Naive thymus-derived CD8-positive, alpha-beta T cell (primary cell): ENCODE measurements around the gene TRMT61A. TPM values are rescaled to one million over a fixed set of nuclear protein-coding genes. Genes with fewer than 3 reads are reported as not detected.

ENCODE experiments used
- ATAC-seq, 2 donors: fragments of 150-1000 bp; cut with Tn5 transposase in 1 of 2; sonication (Bioruptor Pico), chemical (Tn5 transposase) in 1 of 2; 1 replicate in 1 of 2; 2 replicates in 1 of 2; pipeline ENCODE4 v1.10.0; 2021; ENCODE audit warnings: mild to moderate bottlenecking in 2 of 2, moderate library complexity in 2 of 2
- POLR2A ChIA-PET: fragments of 350-600 bp; sonication (Branson Sonifier 250); formaldehyde crosslinking; loops from one replicate; lab custom pipeline; 2021; ENCODE audit warnings: antibody characterized with exemption; lab: Charles Lee
- DNase-seq, 10 donors: peaks; one replicate each; pipeline versions ENCODE4 v3.0.0 to v3.0.0-alpha.2; 2020 to 2022
- H3K27ac Mint-ChIP-seq, 10 donors: one replicate each; pipeline ENCODE4 v1.8.0; 2020 to 2022; ENCODE audit warnings: mild to moderate bottlenecking in 10 of 10, mixed read lengths in 10 of 10, moderate library complexity in 4 of 10, inconsistent platforms in 1 of 10
- H3K27me3 Mint-ChIP-seq, 5 donors: one replicate each; pipeline ENCODE4 v1.8.0; 2021 to 2022; ENCODE audit warnings: mixed read lengths in 5 of 5
- H3K36me3 Mint-ChIP-seq, 3 donors: one replicate each; pipeline ENCODE4 v1.8.0; 2020 to 2022; ENCODE audit warnings: mixed read lengths in 3 of 3, mild to moderate bottlenecking in 2 of 3, inconsistent platforms in 1 of 3
- H3K4me1 Mint-ChIP-seq, 4 donors: one replicate each; pipeline ENCODE4 v1.8.0; 2021 to 2022; ENCODE audit warnings: mixed read lengths in 4 of 4
- H3K4me3 Mint-ChIP-seq, 10 donors: one replicate each; pipeline ENCODE4 v1.8.0; 2020 to 2022; ENCODE audit warnings: mild to moderate bottlenecking in 10 of 10, mixed read lengths in 10 of 10, moderate library complexity in 6 of 10, inconsistent platforms in 1 of 10
- H3K9me3 Mint-ChIP-seq, 9 donors: one replicate each; pipeline ENCODE4 v1.8.0; 2020 to 2022; ENCODE audit warnings: mixed read lengths in 9 of 9, mild to moderate bottlenecking in 3 of 9, inconsistent platforms in 1 of 9, moderate library complexity in 1 of 9
- polyA plus RNA-seq, 3 donors: library from polyadenylated mRNA; unstranded; fragments of 300-500 nt; fragmentation: Illumina TruSeq; gene quantifications; one replicate each; pipeline ENCODE4 v1.2.3, GENCODE V29; 2021
- total RNA-seq, 8 experiments: library from RNA in 2 of 8; stranded (reverse) in 2 of 8; gene quantifications; one replicate each; pipeline ENCODE4 v1.2.3 and lab custom pipeline; 2021 to 2026

Gene TRMT61A
- total and polyA plus RNA-seq, 5 experiments from 2014 or later, result 6.7 to 16.7 (median 11.2) TPM

DNA sequence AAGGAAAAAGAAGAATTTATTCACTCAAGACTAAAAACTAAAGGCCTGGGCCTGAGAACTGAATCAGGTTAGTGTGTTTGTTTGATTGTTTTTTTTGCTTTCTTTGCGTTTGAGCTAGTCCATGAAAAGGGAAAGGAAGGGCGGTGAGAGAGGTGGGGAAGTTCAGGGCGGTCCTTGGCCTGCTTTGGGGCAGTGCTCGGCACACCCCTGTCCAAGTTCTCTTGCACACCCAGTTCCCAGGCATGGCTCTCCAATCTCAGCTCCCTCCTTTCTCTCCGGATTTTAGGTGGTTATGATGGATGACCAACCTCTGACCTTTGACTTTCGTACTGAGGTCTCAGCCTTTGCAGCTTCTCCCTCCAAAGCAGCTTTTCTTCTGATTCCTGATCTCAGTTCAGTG lies 45.1 kb downstream of the TRMT61A start:
- no peak for ATAC-seq
- Mint-ChIP-seq H3K4me1 (peaks cover 0 to 4% (median 1%) of the 10 kb centered on the region in 4 donors), H3K27ac (no peak overlapping the region), H3K27me3 (no peaks in the 10 kb centered on the region), H3K36me3 (peaks cover 0 to 63% (median 6%) of the 10 kb centered on the region in 3 donors), H3K9me3 (no peaks in the 10 kb centered on the region), H3K4me3 (no peak overlapping the region)
- POLR2A ChIA-PET, result interaction anchor here (0.6 kb wide), 1 partner anchor 61 kb away, joined by 3 read pairs; no protein-coding TSS in a partner anchor
- no peak for DNase-seq

DNA sequence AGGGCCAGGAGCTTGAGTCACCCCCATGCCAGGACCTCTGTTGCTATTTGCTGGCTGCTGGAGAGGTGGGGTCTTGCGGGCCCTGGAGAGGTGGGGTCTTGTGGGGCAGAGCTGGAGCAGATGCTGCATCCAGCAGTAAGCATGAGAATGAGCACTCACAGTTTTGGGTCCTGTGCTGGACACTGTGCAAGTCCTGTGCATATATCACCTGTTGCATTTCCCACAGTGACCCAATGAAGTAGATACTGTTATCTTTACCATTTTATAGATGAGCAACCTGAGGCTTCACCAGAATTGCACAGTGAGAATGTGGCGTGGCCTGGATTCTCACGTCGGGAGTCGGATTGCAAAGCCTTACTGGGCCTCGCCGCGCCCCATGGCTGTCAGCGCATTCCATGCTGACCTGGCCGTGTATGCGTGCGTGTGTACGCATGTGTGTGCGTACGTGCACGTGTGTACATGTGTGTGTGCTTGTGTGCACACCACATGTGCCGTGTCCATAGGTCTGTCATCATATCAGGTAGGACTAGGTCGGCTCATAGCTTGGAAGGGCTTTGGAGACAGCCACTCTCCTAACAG lies 45.8 kb downstream of the TRMT61A start:
- Mint-ChIP-seq H3K27ac (peak overlapping the region in 3 of 10 donors; percentile 41 to 73 (median 63)), H3K36me3 (peaks cover 0 to 61% (median 6%) of the 10 kb centered on the region in 3 donors), H3K4me1 (no peaks in the 10 kb centered on the region), H3K4me3 (no peak overlapping the region), H3K27me3 (no peaks in the 10 kb centered on the region), H3K9me3 (no peaks in the 10 kb centered on the region)
- no peak for DNase-seq
- ATAC-seq, result no peak
- POLR2A ChIA-PET, result no interaction called here

DNA sequence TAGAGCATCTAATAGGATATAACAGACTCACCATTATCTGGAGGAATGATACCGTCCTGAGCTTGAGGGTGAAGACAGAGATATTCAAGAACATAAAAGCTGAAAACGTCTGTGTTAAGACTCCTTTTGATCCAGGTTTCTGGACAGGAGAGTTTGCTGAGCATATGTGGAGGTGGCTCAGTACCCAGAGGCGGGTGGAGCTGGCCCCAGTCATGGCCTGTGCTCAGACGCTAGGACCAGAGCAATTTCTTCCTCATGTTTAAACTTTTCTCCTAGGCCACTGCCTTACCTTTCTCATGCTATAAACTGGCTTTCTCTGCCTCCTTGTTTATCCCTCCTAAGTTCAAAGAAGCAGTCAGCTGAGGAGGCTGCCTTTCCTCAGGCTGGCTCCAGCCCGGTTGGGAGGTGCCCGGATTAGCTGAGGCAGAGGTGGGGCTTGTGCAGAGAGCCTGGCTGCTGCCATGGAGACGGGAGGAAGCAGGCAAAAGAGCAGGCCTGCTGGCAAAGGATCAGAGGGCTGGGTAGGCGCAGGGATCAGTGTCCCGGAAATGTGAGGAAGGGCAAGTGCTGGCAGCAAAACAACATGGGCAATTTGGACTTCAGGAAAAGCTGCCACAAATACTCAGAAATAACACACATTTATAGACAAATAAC lies 47.5 kb downstream of the TRMT61A start:
- Mint-ChIP-seq H3K4me3 (no peak overlapping the region), H3K27ac (peak overlapping the region in 2 of 10 donors; percentile 34 to 60), H3K27me3 (no peaks in the 10 kb centered on the region), H3K4me1 (no peaks in the 10 kb centered on the region), H3K36me3 (peaks cover 0 to 67% (median 6%) of the 10 kb centered on the region in 3 donors), H3K9me3 (no peaks in the 10 kb centered on the region)
- ATAC-seq (no peak), DNase-seq (no peak)
- POLR2A ChIA-PET, result interaction anchor here (0.5 to 0.6 kb wide), 2 partner anchors 10 to 46 kb away, joined by 3 read pairs; no protein-coding TSS in a partner anchor

DNA sequence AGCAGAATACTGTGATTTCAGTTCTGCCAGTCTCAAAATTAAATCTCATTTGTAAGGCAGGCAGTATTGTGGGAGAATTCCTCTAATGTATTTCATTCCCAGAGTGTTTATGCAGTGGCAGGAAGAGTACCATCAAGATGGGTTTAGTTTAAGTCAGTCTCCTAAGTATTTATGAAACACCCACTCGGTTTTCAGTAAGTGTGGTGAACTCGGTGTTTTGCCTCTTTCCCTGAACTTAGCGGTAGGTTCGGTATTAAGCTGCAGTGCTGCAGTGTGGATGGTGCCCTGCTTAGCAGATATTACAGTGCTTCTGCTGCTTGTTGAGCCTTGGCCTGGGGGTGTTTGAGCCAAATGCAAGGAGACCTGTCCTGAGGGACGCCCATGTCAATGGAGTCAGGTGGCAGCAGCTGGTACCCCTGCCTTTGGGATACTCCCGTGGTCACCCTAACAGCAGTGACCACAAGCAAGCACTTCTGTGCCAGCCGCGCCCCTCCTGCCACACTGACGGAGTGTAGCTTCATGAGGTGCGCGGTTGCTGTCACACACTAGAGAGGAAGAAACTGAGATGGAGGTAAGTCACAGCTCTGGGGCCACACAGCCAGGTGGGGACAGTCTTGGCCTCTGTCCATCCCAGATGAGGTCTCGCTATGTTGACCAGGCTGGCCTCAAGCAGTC lies 49.5 kb downstream of the TRMT61A start:
- no peak for DNase-seq
- H3K27me3 Mint-ChIP-seq, result no peaks in the 10 kb centered on the region
- peaks cover 0 to 63% (median 5%) of the 10 kb centered on the region in 3 donors for H3K36me3 Mint-ChIP-seq
- no peak for ATAC-seq
- H3K4me1 Mint-ChIP-seq, result no peaks in the 10 kb centered on the region
- POLR2A ChIA-PET, result no interaction called here
- H3K4me3 Mint-ChIP-seq, result no peak overlapping the region
- no peaks in the 10 kb centered on the region for H3K9me3 Mint-ChIP-seq
- H3K27ac Mint-ChIP-seq, result no peak overlapping the region

DNA sequence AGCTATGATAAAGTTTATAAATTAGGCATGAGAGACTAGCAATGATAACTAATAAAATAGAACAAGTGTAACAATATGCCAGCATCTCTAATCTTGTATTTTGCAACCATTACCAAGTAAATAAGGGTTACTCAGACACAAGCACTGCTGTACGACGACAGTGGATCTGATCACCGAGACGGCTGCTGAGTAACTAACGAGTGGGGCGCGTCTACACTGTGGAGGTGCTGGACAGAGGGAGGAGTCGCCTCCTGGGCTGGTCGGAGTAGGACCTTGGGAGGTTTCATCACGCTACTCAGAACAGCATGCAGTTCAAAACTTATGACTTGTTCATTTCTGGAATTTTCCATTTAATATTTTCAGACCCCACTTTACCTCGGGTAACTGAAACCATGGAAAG lies 52.2 kb downstream of the TRMT61A start:
- peaks cover 0 to 51% (median 5%) of the 10 kb centered on the region in 3 donors for H3K36me3 Mint-ChIP-seq
- no peaks in the 10 kb centered on the region for H3K27me3 Mint-ChIP-seq
- peak overlapping the region in 1 of 10 donors; percentile 43 for H3K27ac Mint-ChIP-seq
- no peak overlapping the region for H3K4me3 Mint-ChIP-seq
- POLR2A ChIA-PET, result no interaction called here
- H3K4me1 Mint-ChIP-seq, result no peaks in the 10 kb centered on the region
- DNase-seq (no peak), ATAC-seq (no peak)
- no peaks in the 10 kb centered on the region for H3K9me3 Mint-ChIP-seq

DNA sequence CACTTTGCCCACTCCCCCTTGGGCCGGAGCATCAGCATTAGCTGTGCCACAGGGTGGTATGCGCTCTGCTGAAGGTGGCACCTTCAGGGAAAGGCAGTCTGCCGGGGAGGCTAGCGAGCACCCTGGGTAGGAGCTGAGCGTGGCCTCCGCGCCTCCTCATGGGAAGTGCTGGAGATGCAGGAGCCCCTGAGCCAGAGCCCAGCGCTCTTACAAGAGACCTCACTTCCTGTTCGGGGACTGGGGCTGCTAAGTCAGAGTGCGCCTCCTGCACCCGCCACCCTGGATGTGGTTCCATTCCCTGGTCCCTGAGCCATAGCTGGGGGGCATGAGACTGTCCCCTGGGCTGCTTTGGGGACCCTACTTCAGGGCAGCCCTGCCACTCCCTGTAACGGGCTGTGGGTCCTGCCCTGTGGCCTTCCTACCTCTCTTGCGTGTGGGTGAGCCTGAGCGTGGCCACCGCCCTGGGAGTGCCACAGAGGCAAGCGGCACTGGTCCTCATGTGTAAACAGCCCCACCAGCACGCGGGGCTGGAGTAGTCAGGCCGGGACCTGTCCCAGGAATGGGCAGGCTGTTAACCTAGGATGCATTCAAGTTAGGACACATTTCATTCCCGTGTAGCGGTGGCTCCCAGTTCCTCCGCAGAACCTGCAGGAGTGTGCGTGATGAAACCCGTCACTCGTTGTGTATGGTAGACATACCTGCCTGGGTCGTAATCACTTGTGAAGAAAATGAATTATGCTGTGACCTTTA lies 53.1 kb downstream of the TRMT61A start:
- H3K27me3 Mint-ChIP-seq, result no peaks in the 10 kb centered on the region
- H3K4me1 Mint-ChIP-seq, result no peaks in the 10 kb centered on the region
- no peaks in the 10 kb centered on the region for H3K9me3 Mint-ChIP-seq
- POLR2A ChIA-PET, result no interaction called here
- no peak for ATAC-seq
- no peak overlapping the region for H3K4me3 Mint-ChIP-seq
- H3K27ac Mint-ChIP-seq, result no peak overlapping the region
- no peak for DNase-seq
- peaks cover 0 to 48% (median 5%) of the 10 kb centered on the region in 3 donors for H3K36me3 Mint-ChIP-seq

DNA sequence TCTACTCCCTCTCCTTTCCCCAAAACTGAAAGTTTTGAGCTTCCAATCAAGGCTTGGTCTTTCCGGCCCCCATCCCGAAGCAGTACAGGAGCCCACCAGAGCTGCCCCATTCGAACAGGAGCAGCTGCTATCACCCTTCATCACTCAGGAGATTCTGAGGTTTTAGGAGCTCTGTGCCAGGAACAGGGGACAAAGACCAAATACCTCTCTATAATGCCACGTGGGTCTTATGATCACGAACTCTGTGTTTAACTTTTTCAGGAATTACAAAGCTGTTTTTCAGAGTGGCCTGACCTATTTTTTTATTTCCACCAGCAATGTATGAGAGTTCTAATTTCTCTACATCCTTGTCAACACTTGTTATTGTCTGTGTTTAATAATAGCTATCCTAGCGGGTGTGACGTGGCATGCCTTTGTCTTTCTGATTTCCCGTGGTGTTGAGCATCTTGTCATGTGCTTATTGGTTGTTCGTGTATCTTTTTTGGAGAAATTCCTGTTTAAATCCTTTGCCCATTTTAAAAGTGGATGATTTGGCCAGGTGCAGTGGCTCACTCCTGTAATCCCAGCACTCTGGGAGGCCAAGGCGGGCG lies 55.4 kb downstream of the TRMT61A start:
- Mint-ChIP-seq H3K4me1 (peaks cover 0 to 2% (median under 1%) of the 10 kb centered on the region in 4 donors), H3K27me3 (no peaks in the 10 kb centered on the region), H3K4me3 (no peak overlapping the region), H3K27ac (peak overlapping the region in 2 of 10 donors; percentile 4 to 48), H3K9me3 (no peaks in the 10 kb centered on the region), H3K36me3 (peaks cover 0 to 44% (median 5%) of the 10 kb centered on the region in 3 donors)
- POLR2A ChIA-PET, result no interaction called here
- ATAC-seq, result no peak
- DNase-seq, result no peak

Other genes with a start within 250 kb of the TRMT61A start
- gene EIF5, start 195.0 kb upstream of the TRMT61A start, total RNA-seq, result 100 to 1,000 TPM; 368 to 375 TPM
- gene EIF5, start 195.0 kb upstream of the TRMT61A start, polyA plus RNA-seq, result 100 to 1,000 TPM; 283 to 332 (median 317) TPM
- 100 to 1,000 TPM; 123 to 128 TPM for gene MARK3, start 143.8 kb upstream of the TRMT61A start, total RNA-seq
- 10 to 100 TPM; 26.8 to 36.5 (median 30.7) TPM for gene MARK3, start 143.8 kb upstream of the TRMT61A start, polyA plus RNA-seq
- under 1 TPM in 1 of 2 experiments, not detected in 1; 0.69 TPM for gene CKB, start 6.4 kb upstream of the TRMT61A start, total RNA-seq
- gene CKB, start 6.4 kb upstream of the TRMT61A start, polyA plus RNA-seq, result 1 to 10 TPM in 1 of 3 donors, not detected in 2; 1.8 TPM
- 10 to 100 TPM; 41.1 to 46.9 TPM for gene BAG5, start 33.5 kb downstream of the TRMT61A start, total RNA-seq
- 10 to 100 TPM; 39.0 to 48.5 (median 47.5) TPM for gene BAG5, start 33.5 kb downstream of the TRMT61A start, polyA plus RNA-seq
- 10 to 100 TPM; 27.4 to 29.1 TPM for gene COA8, start 33.8 kb downstream of the TRMT61A start, total RNA-seq
- gene COA8, start 33.8 kb downstream of the TRMT61A start, polyA plus RNA-seq, result 10 to 100 TPM; 47.3 to 72.0 (median 48.2) TPM
- 100 to 1,000 TPM; 242 to 252 TPM for gene KLC1, start 100.0 kb downstream of the TRMT61A start, total RNA-seq
- gene KLC1, start 100.0 kb downstream of the TRMT61A start, polyA plus RNA-seq, result 10 to 100 TPM; 50.7 to 73.3 (median 58.2) TPM
- gene XRCC3, start 186.3 kb downstream of the TRMT61A start, total RNA-seq, result 10 to 100 TPM; 13.8 to 14.1 TPM
- 1 to 10 TPM; 2.1 to 3.6 (median 3.2) TPM for gene XRCC3, start 186.3 kb downstream of the TRMT61A start, polyA plus RNA-seq
- gene ZFYVE21, start 186.6 kb downstream of the TRMT61A start, total RNA-seq, result 10 to 100 TPM; 13.5 to 16.9 TPM
- 1 to 10 TPM; 7.7 to 8.7 (median 8.1) TPM for gene ZFYVE21, start 186.6 kb downstream of the TRMT61A start, polyA plus RNA-seq